NCI-H1048 (cell line): ENCODE measurements around the gene CLMN.

Experiments
- DNase-seq: peaks from one replicate; lab custom pipeline; 2025; lab: John Stamatoyannopoulos, UW

The CLMN gene

GRCh38 chr14:95344536-95344935 is 24.8 kb upstream of the CLMN start:
- no peak for DNase-seq

GRCh38 chr14:95341564-95341963 is 21.9 kb upstream of the CLMN start:
- DNase-seq: no peak

GRCh38 chr14:95341115-95341514 is 21.4 kb upstream of the CLMN start:
- DNase-seq: no peak

- DNase-seq: no peak
Measured at GRCh38 chr14:95340201-95340697, 20.5 kb upstream of the CLMN start.

- DNase-seq: no peak
Measured at GRCh38 chr14:95339301-95339865, 19.7 kb upstream of the CLMN start.

- DNase-seq: no peak
Measured at GRCh38 chr14:95338436-95338835, 18.7 kb upstream of the CLMN start.

GRCh38 chr14:95337041-95337595 is 17.4 kb upstream of the CLMN start:
- DNase-seq: no peak

- DNase-seq: no peak
Measured at GRCh38 chr14:95336192-95336760, 16.6 kb upstream of the CLMN start.

- no peak for DNase-seq
Measured at GRCh38 chr14:95335071-95335470, 15.4 kb upstream of the CLMN start.

GRCh38 chr14:95334044-95334443 is 14.3 kb upstream of the CLMN start:
- no peak for DNase-seq

GRCh38 chr14:95332641-95333040 is 12.9 kb upstream of the CLMN start:
- no peak for DNase-seq

- DNase-seq: no peak
Measured at GRCh38 chr14:95331708-95332408, 12.2 kb upstream of the CLMN start.

GRCh38 chr14:95330591-95331370 is 11.1 kb upstream of the CLMN start:
- DNase-seq: no peak

GRCh38 chr14:95329941-95330340 is 10.2 kb upstream of the CLMN start:
- DNase-seq: no peak

- no peak for DNase-seq
Measured at GRCh38 chr14:95328729-95329503, 9.2 kb upstream of the CLMN start.

- no peak for DNase-seq
Measured at GRCh38 chr14:95327558-95328374, 8.1 kb upstream of the CLMN start.

- DNase-seq: no peak
Measured at GRCh38 chr14:95326987-95327386, 7.3 kb upstream of the CLMN start.

- DNase-seq: no peak
Measured at GRCh38 chr14:95323917-95324316, 4.2 kb upstream of the CLMN start.

GRCh38 chr14:95323361-95323760 is 3.7 kb upstream of the CLMN start:
- no peak for DNase-seq

GRCh38 chr14:95322651-95323050 is 2.9 kb upstream of the CLMN start:
- no peak for DNase-seq
